Trophoblast cell (in vitro differentiated cells and primary cell): ENCODE results near the gene SASH1.

ENCODE experiments used
- DNase-seq, 2 donors: peaks; one replicate each; pipeline ENCODE4 v3.0.0-alpha.2; 2016
- H2AFZ ChIP-seq: 2 replicates; pipeline ENCODE4 v1.6.1; 2013; ENCODE audit warnings: low read length, moderate library complexity, mild to moderate bottlenecking; ENCODE audit not compliant: insufficient read depth, poor library complexity
- H2AK5ac ChIP-seq: 2 replicates; pipeline ENCODE4 v1.6.1; 2013; ENCODE audit warnings: mild to moderate bottlenecking, low read length
- H2BK120ac ChIP-seq: 2 replicates; pipeline ENCODE4 v1.6.1; 2013; ENCODE audit warnings: low read length, mild to moderate bottlenecking, moderate library complexity; ENCODE audit not compliant: insufficient read depth, poor library complexity
- H2BK12ac ChIP-seq: 2 replicates; pipeline ENCODE4 v1.6.1; 2013; ENCODE audit warnings: mild to moderate bottlenecking, low read length, moderate library complexity
- H2BK5ac ChIP-seq: 2 replicates; pipeline ENCODE4 v1.6.1; 2013; ENCODE audit warnings: low read length, low read depth, moderate library complexity, mild to moderate bottlenecking; ENCODE audit not compliant: poor library complexity
- H3K14ac ChIP-seq: 2 replicates; pipeline ENCODE4 v1.6.1; 2013; ENCODE audit warnings: mild to moderate bottlenecking, low read length
- H3K18ac ChIP-seq: 2 replicates; pipeline ENCODE4 v1.6.1; 2013; ENCODE audit warnings: mild to moderate bottlenecking, low read length
- H3K23ac ChIP-seq: 2 replicates; pipeline ENCODE4 v1.6.1; 2013; ENCODE audit warnings: low read length
- H3K27ac ChIP-seq: 2 replicates; pipeline ENCODE4 v1.5.1; 2013; ENCODE audit warnings: low read depth, mild to moderate bottlenecking, inconsistent platforms, low read length, moderate library complexity
- H3K27me3 ChIP-seq: 2 replicates; pipeline ENCODE4 v1.6.1; 2013; ENCODE audit warnings: inconsistent platforms, mild to moderate bottlenecking, low read length, moderate library complexity; ENCODE audit not compliant: insufficient read depth
- H3K36me3 ChIP-seq, 2 experiments: 1 replicate in 1 of 2; 2 replicates in 1 of 2; pipeline ENCODE4 v1.6.1; 2013; ENCODE audit warnings: low read length in 2 of 2, mild to moderate bottlenecking in 2 of 2, moderate library complexity in 1 of 2; ENCODE audit not compliant: insufficient read depth in 2 of 2, control insufficient read depth in 1 of 2
- H3K4ac ChIP-seq: 2 replicates; pipeline ENCODE4 v1.6.1; 2013; ENCODE audit warnings: low read depth, mild to moderate bottlenecking, low read length, moderate library complexity
- H3K4me1 ChIP-seq, 2 experiments: 1 replicate in 1 of 2; 2 replicates in 1 of 2; pipeline ENCODE4 v1.6.1; 2013; ENCODE audit warnings: low read length in 2 of 2, mild to moderate bottlenecking in 2 of 2, moderate library complexity in 1 of 2; ENCODE audit not compliant: insufficient read depth in 2 of 2, control insufficient read depth in 1 of 2
- H3K4me2 ChIP-seq: 2 replicates; pipeline ENCODE4 v1.6.1; 2013; ENCODE audit warnings: inconsistent platforms, mild to moderate bottlenecking, low read length, moderate library complexity
- H3K4me3 ChIP-seq: 2 replicates; pipeline ENCODE4 v1.5.1; 2013; ENCODE audit warnings: mild to moderate bottlenecking, low read depth, low read length, inconsistent platforms
- H3K79me1 ChIP-seq: one replicate; pipeline ENCODE4 v1.6.1; 2013; ENCODE audit warnings: low read length
- H3K79me2 ChIP-seq: 2 replicates; pipeline ENCODE4 v1.6.1; 2013; ENCODE audit warnings: low read length, mild to moderate bottlenecking; ENCODE audit not compliant: control insufficient read depth, insufficient read depth, poor library complexity
- H3K9ac ChIP-seq: 2 replicates; pipeline ENCODE4 v1.6.1; 2013; ENCODE audit warnings: mild to moderate bottlenecking, low read length
- H3K9me3 ChIP-seq: 2 replicates; pipeline ENCODE4 v1.6.1; 2013; ENCODE audit warnings: low read depth, mild to moderate bottlenecking, control low read depth, inconsistent platforms, low read length; ENCODE audit not compliant: insufficient read depth
- H4K12ac ChIP-seq: 2 replicates; pipeline ENCODE4 v1.6.1; 2013; ENCODE audit warnings: low read depth, mild to moderate bottlenecking, low read length, moderate library complexity
- H4K8ac ChIP-seq: 2 replicates; pipeline ENCODE4 v1.6.1; 2013; ENCODE audit warnings: low read depth, mild to moderate bottlenecking, low read length, moderate library complexity
- H4K91ac ChIP-seq: one replicate; pipeline ENCODE4 v1.6.1; 2013; ENCODE audit warnings: low read depth, mild to moderate bottlenecking, low read length, moderate library complexity
- WGBS: extraction: QIAGEN DNeasy Blood & Tissue Kit; methylation state at CpG from one replicate; pipeline ENCODE4 v1.1.7; 2013; ENCODE audit warnings: missing lambda C conversion rate; ENCODE audit not compliant: insufficient read length, insufficient coverage; ENCODE audit errors: extremely low coverage; 5-methylcytosine and 5-hydroxymethylcytosine counted together

The SASH1 gene

GRCh38 chr6:148548065-148548748 lies 205.6 kb downstream of the SASH1 start:
- Histone ChIP-seq H3K4ac (no peak overlapping the region), H2AK5ac (no peak overlapping the region), H3K79me2 (no peaks in the 10 kb centered on the region), H3K4me2 (no peak overlapping the region), H4K12ac (no peak overlapping the region), H3K9me3 (no peaks in the 10 kb centered on the region), H3K36me3 (peaks cover 23 to 30% of the 10 kb centered on the region in 2 experiments), H2AFZ (no peak overlapping the region), H3K14ac (no peak overlapping the region), H3K27ac (no peak overlapping the region), H3K27me3 (no peaks in the 10 kb centered on the region), H3K18ac (no peak overlapping the region), H2BK12ac (no peak overlapping the region), H3K23ac (no peak overlapping the region), H4K8ac (no peak overlapping the region), H3K4me3 (no peak overlapping the region), H4K91ac (no peak overlapping the region), H3K4me1 (no peaks in the 10 kb centered on the region), H2BK5ac (no peak overlapping the region), H3K9ac (no peak overlapping the region), H2BK120ac (no peak overlapping the region), H3K79me1 (no peaks in the 10 kb centered on the region)
- no peak for DNase-seq
- WGBS, result no CpG with 5 or more reads among the region's 22 CpGs

GRCh38 chr6:148548749-148549140 lies 206.1 kb downstream of the SASH1 start:
- Histone ChIP-seq H2BK120ac (no peak overlapping the region), H3K27me3 (no peaks in the 10 kb centered on the region), H2BK12ac (no peak overlapping the region), H3K18ac (no peak overlapping the region), H4K91ac (no peak overlapping the region), H4K12ac (no peak overlapping the region), H3K79me1 (no peaks in the 10 kb centered on the region), H3K9me3 (no peaks in the 10 kb centered on the region), H3K36me3 (peaks cover 20 to 27% of the 10 kb centered on the region in 2 experiments), H2AFZ (no peak overlapping the region), H2AK5ac (no peak overlapping the region), H3K9ac (no peak overlapping the region), H3K14ac (no peak overlapping the region), H3K4me2 (no peak overlapping the region), H4K8ac (no peak overlapping the region), H3K79me2 (no peaks in the 10 kb centered on the region), H3K23ac (no peak overlapping the region), H3K4me3 (no peak overlapping the region), H3K4ac (no peak overlapping the region), H2BK5ac (no peak overlapping the region), H3K4me1 (no peaks in the 10 kb centered on the region), H3K27ac (no peak overlapping the region)
- no peak for DNase-seq
- WGBS, result no CpG with 5 or more reads among the region's 4 CpGs

- Histone ChIP-seq H3K79me1 (no peaks in the 10 kb centered on the region), H2AFZ (no peak overlapping the region), H2BK12ac (no peak overlapping the region), H3K4me3 (no peak overlapping the region), H2AK5ac (no peak overlapping the region), H3K18ac (no peak overlapping the region), H3K4ac (no peak overlapping the region), H3K4me2 (no peak overlapping the region), H3K23ac (no peak overlapping the region), H4K8ac (no peak overlapping the region), H3K14ac (no peak overlapping the region), H2BK5ac (no peak overlapping the region), H2BK120ac (no peak overlapping the region), H4K91ac (no peak overlapping the region), H3K9me3 (no peaks in the 10 kb centered on the region), H3K79me2 (no peaks in the 10 kb centered on the region), H3K4me1 (no peaks in the 10 kb centered on the region), H3K27me3 (no peaks in the 10 kb centered on the region), H4K12ac (no peak overlapping the region), H3K27ac (no peak overlapping the region), H3K9ac (no peak overlapping the region), H3K36me3 (peaks cover 9 to 16% of the 10 kb centered on the region in 2 experiments)
- no peak for DNase-seq
- WGBS, result no CpG with 5 or more reads among the region's 7 CpGs
Observed at GRCh38 chr6:148550569-148550968, 207.9 kb downstream of the SASH1 start.

DNA sequence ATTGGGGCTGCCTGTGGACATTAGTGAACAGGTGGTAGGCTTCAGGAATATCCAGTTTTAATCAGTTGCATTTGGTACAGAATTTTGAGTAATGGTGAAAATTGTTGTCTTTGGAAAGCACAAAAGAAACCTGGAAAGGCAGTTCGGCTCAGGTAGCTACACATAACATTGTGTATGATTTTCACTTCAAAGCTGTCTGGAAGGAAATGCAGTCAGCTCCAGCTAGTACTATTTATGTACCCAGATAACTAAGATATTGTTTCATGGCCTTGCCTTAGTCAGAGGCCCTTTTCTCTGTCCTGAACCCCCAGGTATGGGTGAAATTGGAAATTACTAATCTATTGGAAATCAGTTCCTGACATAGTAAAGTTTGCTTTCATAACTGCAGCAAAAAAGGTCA lies 208.6 kb downstream of the SASH1 start:
- no peak overlapping the region for H2BK120ac ChIP-seq
- WGBS, result no CpG with 5 or more reads among the region's 1 CpG
- H3K14ac ChIP-seq, result no peak overlapping the region

More for the DNA sequence above, 208.6 kb downstream of the SASH1 start:
- no peak overlapping the region for H3K4ac ChIP-seq
- no peak overlapping the region for H3K23ac ChIP-seq
- no peak overlapping the region for H4K12ac ChIP-seq
- no peak overlapping the region for H3K4me3 ChIP-seq
- no peak overlapping the region for H3K18ac ChIP-seq
- H2AFZ ChIP-seq, result no peak overlapping the region
- H2BK12ac ChIP-seq, result no peak overlapping the region
- H2AK5ac ChIP-seq, result no peak overlapping the region
- no peak overlapping the region for H2BK5ac ChIP-seq
- no peak for DNase-seq
- peaks cover 6 to 11% of the 10 kb centered on the region in 2 experiments for H3K36me3 ChIP-seq
- H3K27me3 ChIP-seq, result no peaks in the 10 kb centered on the region
- no peak overlapping the region for H3K9ac ChIP-seq
- no peaks in the 10 kb centered on the region for H3K79me1 ChIP-seq
- H4K8ac ChIP-seq, result no peak overlapping the region
- H4K91ac ChIP-seq, result no peak overlapping the region
- no peaks in the 10 kb centered on the region for H3K9me3 ChIP-seq
- H3K27ac ChIP-seq, result no peak overlapping the region
- no peaks in the 10 kb centered on the region for H3K79me2 ChIP-seq
- H3K4me1 ChIP-seq, result no peaks in the 10 kb centered on the region
- no peak overlapping the region for H3K4me2 ChIP-seq
